Ishikawa (cell line): ENCODE results near the gene SEL1L.

ENCODE experiments used
- CEBPB ChIP-seq: IDR thresholded peaks from 2 replicates; pipeline ENCODE4 v1.6.1; 2012
- CREB1 ChIP-seq: IDR thresholded peaks from 2 replicates; pipeline ENCODE4 v1.6.1; 2012; ENCODE audit warnings: low read depth
- EP300 ChIP-seq: IDR thresholded peaks from 2 replicates; pipeline ENCODE4 v1.6.1; 2012; ENCODE audit warnings: borderline replicate concordance
- FOXM1 ChIP-seq: IDR thresholded peaks from 2 replicates; pipeline ENCODE4 v1.6.1; 2012; ENCODE audit warnings: low read depth, borderline replicate concordance
- MAX ChIP-seq: IDR thresholded peaks from 2 replicates; pipeline ENCODE4 v1.6.1; 2012
- NFIC ChIP-seq: IDR thresholded peaks from 2 replicates; pipeline ENCODE4 v1.6.1; 2012
- RAD21 ChIP-seq: IDR thresholded peaks from 2 replicates; pipeline ENCODE4 v1.6.1; 2012; ENCODE audit warnings: low read depth
- TAF1 ChIP-seq: IDR thresholded peaks from 2 replicates; pipeline ENCODE4 v1.6.1; 2012; ENCODE audit warnings: low read depth, mild to moderate bottlenecking
- TCF12 ChIP-seq: IDR thresholded peaks from 2 replicates; pipeline ENCODE4 v1.6.1; 2012; ENCODE audit warnings: low read depth
- TEAD4 ChIP-seq: IDR thresholded peaks from 2 replicates; pipeline ENCODE4 v1.6.1; 2012
- YY1 ChIP-seq: IDR thresholded peaks from 2 replicates; pipeline ENCODE4 v1.6.1; 2012; ENCODE audit warnings: low read depth
- TF ChIP-seq, protein P1 (sequence below): IDR thresholded peaks from 2 replicates; pipeline ENCODE4 v1.6.1; 2012; ENCODE audit warnings: low read depth, mild to moderate bottlenecking
- TF ChIP-seq, protein P2 (sequence below): IDR thresholded peaks from 2 replicates; pipeline ENCODE4 v1.6.1; 2012

DNA sequence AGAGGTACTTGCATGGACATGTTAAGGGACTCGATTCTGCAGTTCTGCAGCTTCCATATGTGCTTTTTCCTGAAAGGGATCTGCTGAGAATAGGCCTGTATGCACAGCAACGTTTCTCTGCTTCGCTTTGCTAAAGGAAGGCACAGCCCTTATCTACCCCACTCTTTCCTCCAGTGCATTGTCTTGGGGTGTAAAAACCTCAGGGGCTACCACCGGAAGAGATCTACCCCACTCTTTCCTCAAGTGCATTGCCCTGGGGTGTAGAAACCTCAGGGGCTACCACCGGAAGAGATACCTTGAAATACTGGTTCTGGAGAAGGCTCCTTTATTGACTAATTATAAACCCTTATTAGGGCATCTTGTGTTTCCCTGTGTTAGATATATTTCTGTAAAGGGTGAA, 52.9 kb downstream of the SEL1L start:
- TF ChIP-seq FOXM1, result no peak
- TF ChIP-seq TAF1, result no peak
- TF ChIP-seq YY1, result no peak
- TF ChIP-seq, protein P1, sequence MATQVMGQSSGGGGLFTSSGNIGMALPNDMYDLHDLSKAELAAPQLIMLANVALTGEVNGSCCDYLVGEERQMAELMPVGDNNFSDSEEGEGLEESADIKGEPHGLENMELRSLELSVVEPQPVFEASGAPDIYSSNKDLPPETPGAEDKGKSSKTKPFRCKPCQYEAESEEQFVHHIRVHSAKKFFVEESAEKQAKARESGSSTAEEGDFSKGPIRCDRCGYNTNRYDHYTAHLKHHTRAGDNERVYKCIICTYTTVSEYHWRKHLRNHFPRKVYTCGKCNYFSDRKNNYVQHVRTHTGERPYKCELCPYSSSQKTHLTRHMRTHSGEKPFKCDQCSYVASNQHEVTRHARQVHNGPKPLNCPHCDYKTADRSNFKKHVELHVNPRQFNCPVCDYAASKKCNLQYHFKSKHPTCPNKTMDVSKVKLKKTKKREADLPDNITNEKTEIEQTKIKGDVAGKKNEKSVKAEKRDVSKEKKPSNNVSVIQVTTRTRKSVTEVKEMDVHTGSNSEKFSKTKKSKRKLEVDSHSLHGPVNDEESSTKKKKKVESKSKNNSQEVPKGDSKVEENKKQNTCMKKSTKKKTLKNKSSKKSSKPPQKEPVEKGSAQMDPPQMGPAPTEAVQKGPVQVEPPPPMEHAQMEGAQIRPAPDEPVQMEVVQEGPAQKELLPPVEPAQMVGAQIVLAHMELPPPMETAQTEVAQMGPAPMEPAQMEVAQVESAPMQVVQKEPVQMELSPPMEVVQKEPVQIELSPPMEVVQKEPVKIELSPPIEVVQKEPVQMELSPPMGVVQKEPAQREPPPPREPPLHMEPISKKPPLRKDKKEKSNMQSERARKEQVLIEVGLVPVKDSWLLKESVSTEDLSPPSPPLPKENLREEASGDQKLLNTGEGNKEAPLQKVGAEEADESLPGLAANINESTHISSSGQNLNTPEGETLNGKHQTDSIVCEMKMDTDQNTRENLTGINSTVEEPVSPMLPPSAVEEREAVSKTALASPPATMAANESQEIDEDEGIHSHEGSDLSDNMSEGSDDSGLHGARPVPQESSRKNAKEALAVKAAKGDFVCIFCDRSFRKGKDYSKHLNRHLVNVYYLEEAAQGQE, result no peak
- TF ChIP-seq RAD21, result no peak
- no peak for TF ChIP-seq CREB1
- no peak for TF ChIP-seq CEBPB
- TF ChIP-seq MAX, result no peak
- TF ChIP-seq, protein P2, sequence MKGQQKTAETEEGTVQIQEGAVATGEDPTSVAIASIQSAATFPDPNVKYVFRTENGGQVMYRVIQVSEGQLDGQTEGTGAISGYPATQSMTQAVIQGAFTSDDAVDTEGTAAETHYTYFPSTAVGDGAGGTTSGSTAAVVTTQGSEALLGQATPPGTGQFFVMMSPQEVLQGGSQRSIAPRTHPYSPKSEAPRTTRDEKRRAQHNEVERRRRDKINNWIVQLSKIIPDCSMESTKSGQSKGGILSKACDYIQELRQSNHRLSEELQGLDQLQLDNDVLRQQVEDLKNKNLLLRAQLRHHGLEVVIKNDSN, result no peak
- TF ChIP-seq EP300, result no peak
- TF ChIP-seq TEAD4, result no peak
- TF ChIP-seq NFIC, result no peak
- no peak for TF ChIP-seq TCF12
